GM21576 (cell line): Measurements from ENCODE around the gene UNC93A.

Experiments
- ATAC-seq: cut with Tn5 transposase; IDR thresholded peaks from one replicate; pipeline ENCODE4 v1.9.1; 2021; ENCODE audit warnings: mild to moderate bottlenecking, moderate library complexity; ENCODE audit not compliant: unreplicated experiment

The UNC93A gene

GRCh38 chr6:167293088-167293589 lies 2.0 kb downstream of the UNC93A start:
- no peak for ATAC-seq

DNA sequence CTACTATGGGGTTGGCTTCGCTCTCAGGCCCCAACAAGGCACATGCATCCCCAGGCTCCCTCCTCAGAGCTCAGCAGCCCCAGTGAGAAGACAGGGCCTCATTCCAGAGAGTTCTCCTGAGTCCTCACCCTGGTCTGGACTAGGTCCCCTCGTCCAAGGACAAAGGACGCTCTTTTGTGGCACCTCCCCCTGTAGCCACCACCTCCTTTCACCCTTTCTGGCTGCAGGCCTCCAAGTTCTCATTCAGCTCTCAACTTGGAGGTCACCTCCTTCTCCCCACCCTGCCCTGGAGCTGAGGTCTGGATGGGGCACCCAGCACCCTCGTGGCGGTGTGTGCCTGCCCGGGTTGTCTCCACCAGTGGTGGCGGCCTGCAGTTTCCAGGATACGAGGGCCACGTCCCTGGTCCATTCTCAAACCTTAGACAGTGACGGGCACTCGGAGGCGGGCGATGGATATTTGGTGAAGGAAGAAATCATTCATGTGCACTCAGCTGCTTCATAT lies 2.5 kb downstream of the UNC93A start:
- no peak for ATAC-seq

DNA sequence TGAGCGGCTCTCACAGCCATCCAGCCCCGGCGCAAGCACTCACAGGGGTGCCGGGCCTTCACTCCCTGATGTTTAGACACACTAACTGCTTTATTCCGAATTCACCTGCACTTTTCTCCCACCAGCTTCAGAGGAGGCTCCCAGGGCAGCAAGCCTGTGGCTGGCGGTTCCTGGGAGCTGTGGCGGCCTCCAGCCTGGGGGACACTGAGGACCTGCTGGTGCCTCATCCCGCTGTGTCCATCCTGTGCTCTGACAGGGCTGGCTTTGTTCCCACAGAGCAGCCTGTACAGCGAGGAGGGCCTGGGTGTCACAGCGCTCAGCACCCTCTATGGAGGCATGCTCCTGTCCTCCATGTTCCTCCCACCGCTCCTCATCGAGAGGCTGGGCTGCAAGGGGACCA lies 3.1 kb downstream of the UNC93A start:
- ATAC-seq = no peak

DNA sequence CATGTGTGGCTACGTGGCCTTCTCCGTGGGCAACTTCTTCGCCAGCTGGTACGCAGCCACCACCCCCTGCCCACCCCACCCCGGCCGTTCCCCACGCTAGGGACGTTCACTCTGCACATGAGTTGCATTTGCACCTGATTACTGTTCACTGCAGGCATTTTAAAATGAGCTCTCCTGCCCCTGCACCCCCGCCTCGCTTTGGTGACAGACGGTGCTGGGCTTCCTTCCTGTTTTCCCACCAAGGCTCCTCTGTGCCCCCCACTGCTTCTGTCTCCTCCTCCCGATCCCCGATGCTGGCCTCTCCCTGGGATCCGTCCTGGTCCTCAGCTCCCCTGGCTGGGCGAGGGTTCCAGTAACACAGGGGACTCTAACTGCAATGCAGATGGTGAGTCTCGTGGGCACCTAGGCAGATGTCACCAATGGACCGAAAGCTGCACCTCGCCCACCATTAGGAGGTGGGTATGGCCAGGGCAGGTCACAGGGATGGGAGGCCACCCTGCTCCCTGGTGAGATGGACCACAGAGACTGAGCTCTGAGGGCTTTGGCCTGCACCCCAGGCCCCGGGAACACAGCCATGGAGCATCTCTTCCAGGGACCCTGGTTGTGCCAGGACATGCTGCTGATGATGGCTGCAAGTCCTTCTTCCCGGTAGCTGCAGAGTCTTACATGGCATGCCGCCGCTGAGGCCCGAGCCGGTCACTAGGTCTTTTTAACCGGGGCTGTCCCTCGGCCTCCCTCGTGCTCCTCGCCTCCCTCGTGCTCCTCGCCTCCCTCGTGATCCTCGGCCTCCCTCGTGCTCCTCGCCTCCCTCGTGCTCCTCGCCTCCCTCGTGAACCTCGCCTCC lies 3.8 kb downstream of the UNC93A start:
- ATAC-seq = no peak

GRCh38 chr6:167295495-167296292 lies 4.6 kb downstream of the UNC93A start:
- no peak for ATAC-seq

DNA sequence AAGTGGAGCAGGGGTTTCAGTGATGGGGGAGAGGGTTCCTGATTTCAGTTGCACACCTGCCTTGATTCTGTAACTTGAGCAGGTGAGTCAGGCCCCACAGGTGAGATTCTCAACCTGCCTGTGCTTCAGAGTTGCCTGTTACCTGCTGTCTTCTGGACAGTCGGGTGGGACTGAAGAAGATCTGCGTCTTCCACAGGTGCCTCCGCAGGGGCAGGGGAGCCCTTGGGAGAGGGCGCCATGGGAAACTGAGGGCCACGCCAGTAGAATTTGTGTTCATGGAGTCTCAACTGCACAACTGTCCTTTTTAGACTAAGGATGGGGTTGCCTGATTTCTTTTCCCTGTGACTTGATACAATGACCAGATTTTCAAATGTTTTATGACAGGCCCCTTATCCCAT lies 5.2 kb downstream of the UNC93A start:
- no peak for ATAC-seq

- ATAC-seq = no peak
These were observed 5.8 kb downstream of the UNC93A start for GRCh38 chr6:167296902-167297301.

GRCh38 chr6:167298127-167298526 lies 7.0 kb downstream of the UNC93A start:
- no peak for ATAC-seq

GRCh38 chr6:167299641-167300308 lies 8.7 kb downstream of the UNC93A start:
- no peak for ATAC-seq

DNA sequence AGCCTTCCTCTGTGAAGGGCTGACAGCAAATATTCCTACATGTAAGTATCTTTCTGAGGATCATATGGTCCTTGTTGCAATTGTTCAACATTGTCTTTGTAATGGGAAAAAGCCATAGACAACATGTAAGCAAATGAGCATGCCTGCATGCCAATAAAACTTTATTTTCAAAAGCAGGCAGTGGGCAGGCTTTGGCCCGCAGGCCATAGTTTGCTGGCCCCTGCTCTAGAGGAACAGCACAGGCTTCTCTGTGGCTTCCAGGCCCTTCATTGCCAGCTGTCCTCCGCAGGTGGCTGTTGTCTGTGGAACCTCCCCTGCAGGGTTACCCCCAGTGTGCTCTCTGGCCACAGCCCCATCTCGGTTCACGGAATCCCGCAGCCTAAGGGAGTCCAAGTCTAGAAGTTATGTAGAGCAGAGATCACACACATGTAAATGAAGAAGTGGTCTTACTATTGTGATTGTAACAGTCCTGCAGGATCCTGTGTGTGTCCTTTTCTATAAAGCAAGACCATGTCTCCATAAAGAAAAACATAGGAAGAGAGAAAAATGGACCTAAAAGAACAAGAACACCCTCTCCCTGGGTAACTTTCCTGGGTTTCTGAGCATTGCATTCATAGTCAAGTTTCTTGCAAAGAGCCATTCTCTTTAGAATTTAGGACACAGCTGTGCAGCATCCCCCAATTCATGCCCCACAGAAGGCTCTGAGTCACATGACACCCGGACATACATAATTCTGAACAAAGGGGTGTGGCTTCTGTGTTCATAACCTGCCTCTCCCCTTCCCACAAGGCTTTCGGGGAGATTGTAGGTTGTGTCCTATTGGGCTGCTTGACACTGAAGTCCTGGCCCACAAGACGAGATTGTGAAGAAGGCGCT lies 10.0 kb downstream of the UNC93A start:
- no peak for ATAC-seq

DNA sequence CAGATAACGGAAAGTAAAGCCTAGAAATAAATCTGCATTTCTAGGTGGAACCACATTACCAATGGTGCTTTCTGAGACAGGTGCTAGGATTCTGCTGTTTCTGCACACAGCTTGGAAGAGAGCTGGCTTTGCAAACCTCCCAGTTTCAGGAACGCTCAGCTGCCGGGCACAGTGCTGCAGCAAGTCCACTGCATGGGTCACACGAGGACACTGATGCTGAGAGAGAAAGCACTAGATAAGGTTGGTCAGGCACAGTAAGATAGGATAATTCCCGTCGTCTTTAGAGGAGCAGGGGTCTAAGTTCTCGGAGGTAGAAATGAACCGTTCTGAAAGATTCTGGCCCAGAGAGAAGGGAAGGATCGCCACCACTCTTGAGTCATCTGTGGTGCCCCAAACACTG lies 11.0 kb downstream of the UNC93A start:
- ATAC-seq = no peak

- ATAC-seq = no peak
These were observed 11.7 kb downstream of the UNC93A start for GRCh38 chr6:167302796-167303195.

GRCh38 chr6:167303675-167304625 lies 12.8 kb downstream of the UNC93A start:
- ATAC-seq = no peak

DNA sequence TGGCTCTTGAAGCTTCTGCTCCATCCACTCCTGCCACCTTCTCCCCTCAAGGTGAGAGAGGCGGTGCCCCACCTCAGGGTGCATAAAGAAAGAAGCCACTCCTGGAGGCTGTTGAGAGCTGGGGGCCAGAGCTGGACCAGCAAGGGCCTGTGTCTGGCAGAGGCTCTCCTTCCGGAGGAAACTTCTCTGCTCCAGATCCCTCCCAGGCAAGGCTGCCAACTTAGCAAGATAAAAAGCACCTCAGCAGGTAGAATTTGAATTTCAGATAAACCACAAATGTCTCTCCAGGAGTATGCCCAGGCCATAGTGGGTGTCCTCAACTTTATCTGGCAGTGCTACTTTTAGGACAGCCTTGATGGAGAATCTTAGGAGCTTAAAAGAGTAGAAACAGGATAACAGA lies 13.8 kb downstream of the UNC93A start:
- no peak for ATAC-seq

DNA sequence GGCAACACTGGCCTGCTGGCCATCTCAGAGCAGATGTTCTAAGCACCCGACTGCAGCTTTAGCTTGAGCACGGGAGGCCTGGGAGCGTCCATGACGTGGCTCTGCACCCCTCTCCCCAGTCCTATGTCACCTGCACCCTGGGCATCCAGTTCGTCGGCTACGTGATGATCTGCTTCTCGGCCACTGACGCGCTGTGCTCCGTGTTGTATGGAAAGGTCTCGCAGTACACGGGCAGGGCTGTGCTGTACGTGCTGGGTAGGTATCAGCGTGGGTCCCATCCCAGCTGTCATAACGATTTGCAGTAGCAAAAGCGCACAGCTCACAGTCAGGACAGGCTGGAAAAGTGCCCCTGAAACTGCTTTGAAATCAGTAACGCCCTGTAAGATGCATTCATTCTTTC lies 14.7 kb downstream of the UNC93A start:
- no peak for ATAC-seq

DNA sequence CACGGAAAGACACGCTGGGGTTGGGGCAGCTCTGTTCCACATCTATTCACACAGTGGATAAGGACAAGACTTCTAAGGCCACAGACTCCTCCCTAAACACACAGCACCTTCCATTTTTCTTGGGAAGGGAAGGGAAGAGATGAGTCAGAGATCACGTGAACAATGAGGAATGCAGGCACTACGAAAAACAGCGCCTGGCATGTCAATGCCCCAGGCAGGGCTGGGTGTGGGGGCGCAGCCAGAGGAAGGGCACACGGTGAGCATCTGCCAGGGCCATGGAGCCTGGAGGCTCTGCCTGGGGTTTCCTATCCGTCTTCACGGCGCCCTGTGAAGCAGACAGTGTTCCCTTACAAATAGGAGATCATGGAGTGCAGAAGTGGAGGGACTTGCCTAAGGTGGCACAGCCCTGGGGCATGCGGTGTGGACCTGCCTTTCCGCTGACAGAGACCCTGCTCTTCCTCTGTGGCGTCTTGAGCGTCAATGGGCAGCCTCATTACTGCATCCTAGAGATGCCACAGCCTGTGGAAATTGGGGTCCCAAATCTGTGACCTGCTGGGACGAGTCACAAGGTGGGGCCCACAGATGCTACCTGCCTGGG lies 15.4 kb downstream of the UNC93A start:
- ATAC-seq = no peak

DNA sequence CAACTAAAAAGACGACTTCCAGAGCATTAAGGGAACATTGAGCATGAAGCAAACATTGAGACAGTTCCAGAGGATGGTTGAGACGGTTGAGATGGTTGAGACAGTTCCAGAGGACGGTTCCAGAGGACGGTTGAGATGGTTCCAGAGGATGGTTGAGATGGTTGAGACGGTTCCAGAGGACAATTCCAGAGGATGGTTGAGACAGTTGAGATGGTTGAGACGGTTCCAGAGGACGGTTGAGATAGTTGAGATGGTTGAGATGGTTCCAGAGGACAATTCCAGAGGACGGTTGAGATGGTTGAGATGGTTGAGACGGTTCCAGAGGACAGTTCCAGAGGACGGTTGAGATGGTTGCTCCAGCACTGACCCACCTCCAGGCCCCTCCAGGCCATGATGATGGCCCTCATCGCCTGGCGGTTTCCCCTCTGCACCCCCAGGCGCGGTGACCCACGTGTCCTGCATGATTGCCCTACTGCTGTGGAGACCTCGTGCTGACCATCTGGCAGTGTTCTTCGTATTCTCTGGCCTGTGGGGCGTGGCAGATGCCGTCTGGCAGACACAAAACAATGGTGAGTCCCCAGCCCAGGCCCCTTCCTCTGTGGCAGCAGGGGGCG lies 16.3 kb downstream of the UNC93A start:
- ATAC-seq = no peak

DNA sequence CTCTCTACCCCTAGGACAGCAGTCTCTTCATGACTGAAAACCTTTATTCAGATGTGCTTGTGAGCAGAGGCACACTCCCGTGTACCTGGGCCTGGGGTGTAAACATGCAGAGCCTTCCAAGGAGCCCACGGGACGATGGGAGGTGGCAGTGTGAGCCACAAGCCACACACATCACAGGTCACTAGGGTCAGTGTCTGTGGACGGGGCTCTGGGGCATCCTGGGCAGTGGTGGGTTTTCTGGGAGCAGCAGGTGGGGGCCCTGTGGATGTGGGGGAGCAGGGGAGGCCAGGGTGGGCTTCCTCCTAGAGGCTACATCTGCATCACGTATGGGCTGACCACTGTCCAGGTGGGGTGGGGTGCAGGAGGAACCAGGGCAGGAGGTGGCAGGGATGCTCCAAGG lies 17.1 kb downstream of the UNC93A start:
- ATAC-seq = no peak
